ENCODE results near the gene MTTP. TPM values are rescaled to one million over a fixed set of nuclear protein-coding genes. Genes with fewer than 3 reads are reported as not detected.

MTTP gene
- total RNA-seq, 1 experiment from 2014 or later: 0.02 TPM

DNA sequence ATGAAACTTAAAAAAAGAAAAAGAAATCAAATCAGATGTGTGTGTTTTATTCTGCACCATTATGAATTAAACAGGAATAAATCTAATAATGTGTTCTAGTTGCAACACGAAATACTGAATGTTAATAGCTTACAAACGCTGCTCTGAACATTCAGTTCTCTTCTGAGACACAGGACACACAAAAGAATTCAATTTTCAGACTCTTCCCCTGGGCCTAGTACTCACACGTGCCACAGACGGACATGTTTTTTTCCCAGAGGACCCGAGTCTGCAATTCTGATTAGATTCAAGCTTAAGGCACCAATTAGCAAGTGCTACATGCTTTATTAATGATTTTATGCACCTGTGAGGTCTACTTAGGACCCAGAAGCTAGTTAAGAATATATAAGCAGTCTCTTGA, 62.5 kb downstream of the MTTP start:
- no peak for DNase-seq (ENCODE audit: low read depth)

DNA sequence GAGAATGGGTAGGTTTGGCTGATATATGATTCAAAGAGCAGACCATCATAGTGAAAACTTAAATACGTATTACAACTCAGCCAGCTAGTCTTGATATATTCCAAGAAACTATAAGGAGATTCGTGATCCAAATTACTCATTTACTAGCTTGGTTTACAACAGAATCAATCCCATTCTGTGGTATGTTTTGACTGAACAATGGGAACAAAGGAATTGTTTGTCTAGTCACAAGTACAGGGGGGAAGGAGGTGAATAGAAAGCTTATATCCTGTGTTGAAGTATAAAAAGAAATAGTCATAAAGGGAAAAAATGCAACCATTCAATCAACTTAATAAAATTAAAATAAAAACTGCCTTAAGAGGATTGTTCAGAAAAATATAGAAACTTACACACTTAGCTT, 66.1 kb downstream of the MTTP start:
- DNase-seq (ENCODE audit: low read depth): peak; percentile 62

DNA sequence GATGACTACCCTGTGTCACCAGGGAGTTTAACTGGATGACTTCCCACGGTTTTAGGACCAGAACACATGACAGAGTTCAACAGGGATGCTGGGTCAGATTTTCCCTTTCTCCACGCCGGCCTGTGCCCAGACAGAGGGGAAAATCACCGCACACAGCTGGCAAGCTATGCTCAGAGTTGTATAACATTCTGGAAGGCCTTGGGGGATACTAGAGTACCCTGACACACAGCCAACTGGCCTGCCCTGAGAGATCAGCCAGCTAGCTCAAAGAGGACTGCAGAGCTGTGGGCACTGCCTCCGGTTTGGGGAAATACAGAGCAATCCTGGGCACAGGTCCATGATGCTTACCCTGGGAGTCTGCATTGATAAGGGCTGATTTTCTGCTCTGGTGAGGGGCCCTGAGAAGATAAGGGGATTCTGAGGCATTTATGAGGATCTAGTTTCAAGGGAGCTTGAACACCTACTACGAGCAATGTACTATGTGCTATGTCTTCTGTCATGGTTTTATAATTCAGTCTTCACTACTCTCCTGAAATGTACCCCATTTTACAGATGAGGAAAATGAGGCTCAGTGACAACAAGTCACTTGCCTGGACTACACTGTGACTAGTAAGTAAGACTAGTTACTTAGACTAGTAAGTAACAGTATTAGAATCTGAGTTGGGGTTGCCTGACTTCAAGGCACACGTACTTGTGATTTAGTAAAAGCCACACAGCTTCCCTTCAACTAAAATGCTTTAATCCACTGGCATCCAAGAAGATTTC, 68.3 kb downstream of the MTTP start:
- DNase-seq (ENCODE audit: low read depth): no peak

DNA sequence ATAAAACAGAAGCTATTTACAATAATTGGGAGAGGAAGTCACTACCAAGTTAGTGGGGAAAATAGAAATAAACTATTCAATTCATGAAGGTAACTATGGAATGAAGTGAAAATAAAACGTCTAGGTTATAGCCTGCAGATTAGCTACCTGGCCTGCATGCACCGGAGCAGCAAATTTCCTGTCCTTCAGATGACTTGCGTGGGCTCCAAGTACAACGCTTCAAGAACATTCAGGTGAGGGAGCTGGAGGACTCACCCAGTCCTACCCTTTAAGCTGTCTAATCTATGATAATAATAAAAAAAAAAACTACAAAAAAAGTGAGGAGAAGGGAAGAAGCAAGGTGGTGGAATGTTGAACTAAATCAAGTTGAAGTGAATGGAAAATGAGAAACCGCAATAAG, 69.8 kb downstream of the MTTP start:
- DNase-seq (ENCODE audit: low read depth): no peak

DNA sequence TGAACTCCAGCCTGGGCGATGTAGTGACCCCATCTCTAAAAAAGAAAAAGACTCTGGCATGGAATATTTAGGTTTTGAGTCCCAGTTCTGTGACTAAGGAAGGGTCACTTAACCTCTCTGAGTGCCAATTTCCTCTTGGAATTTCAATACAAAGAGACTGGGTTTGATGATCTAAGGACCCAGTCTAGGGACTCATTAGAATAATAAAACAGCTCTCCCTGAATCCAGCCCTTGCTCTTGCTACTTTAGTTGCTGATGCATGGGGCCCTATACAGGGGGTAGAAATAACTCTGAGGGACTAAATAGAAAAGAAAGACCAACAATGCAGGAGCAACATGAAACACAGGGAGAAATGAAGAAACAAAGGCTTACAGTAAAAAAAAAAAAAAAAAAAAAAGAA, 70.4 kb downstream of the MTTP start:
- no peak for DNase-seq (ENCODE audit: low read depth)

DNA sequence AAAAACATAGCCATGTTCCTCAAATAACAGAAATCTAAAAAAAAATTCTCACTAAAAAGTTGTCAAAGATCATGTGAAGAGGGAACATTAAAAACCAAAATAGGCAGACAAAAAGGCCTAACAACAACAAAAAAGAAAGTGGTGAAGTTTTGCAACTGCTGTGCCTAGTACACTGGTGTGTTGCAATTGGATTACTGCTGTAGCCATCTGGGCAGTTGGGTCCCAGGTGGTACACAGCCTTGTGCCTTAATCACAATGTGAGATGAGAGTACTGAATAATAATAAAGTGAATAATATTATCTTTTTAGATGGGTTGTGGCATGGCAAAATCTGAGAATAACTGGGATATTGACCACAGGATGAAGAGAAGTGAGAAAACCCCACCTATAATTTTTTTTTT, 71.0 kb downstream of the MTTP start:
- DNase-seq (ENCODE audit: low read depth): no peak

DNA sequence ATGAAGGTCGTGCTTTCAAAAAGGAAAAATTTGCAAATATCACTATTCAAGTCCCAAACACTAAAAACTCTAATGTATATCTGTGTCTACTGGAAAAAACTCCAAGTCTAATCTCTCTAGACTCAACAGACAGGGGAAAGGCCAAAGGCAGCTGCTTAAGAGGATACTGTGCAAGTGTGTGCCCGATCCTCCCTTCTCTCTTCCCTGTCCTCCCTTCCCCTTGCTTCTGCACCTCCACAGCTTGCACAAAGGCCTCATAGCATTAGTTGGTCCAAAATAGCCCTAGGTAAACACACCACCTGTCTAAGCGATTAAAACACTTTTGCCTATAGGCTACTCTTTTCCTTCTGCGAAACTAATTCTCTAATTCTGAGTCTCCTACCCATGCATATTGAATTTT, 72.4 kb downstream of the MTTP start:
- no peak for DNase-seq (ENCODE audit: low read depth)

DNA sequence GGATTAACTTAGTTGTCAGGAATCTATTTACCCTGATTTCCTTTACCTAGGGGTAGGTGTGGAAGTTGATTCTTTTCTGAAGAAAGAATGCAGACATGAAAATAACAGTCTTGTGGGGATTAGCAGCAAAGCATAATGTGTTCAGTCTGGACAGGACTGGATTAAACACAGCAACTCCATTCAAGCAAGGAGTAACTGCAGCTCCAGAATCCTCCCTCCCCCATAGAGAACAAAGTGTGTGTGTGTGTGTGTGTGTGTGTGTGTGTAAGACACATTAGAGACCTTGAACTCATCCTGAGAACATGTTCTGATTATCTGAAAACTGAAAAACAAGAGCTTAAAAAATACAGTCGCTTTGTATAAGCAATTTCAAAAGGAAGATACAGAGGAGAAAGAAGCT, 73.7 kb downstream of the MTTP start:
- DNase-seq (ENCODE audit: low read depth): no peak

DNA sequence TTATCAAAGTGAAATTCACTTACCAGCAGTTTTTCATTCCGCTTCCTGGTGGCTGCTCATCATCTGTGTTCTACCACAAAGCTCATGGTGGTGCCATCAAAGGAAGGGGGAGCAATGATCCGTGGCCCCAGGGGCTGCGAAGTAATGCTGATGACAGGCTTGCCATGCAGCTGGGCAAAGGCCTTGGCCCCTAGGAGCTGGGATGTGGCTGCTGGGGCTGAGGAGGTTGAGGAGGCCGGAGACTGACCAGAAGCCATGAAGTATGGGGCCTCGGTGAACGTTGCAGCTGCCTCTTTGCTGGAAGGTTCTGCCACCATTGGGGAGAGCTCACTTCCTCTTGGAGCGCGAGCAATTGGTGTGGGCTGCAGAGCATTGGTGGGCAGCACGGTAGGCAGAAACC, 74.6 kb downstream of the MTTP start:
- no peak for DNase-seq (ENCODE audit: low read depth)

DNA sequence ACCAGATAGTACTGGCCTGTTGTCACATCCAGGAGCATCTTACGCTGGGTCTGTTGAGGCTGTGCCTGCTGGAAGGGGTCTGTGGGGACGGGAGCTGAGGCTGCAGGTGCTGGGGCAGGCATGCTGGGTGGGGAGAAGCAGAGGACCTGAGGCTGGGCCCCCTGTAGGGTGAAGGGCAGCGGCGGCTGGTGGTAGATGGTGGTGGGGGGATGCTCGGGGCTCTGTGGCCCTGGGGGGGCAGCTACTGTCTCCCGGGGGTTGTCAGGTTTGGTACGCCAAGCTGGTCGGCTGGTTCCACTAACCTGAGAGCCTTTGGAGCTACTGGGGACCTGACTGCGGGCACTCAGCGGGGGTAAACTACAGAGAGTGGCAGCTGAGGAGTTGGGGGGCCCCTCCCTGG, 75.2 kb downstream of the MTTP start:
- DNase-seq (ENCODE audit: low read depth): no peak

DNA sequence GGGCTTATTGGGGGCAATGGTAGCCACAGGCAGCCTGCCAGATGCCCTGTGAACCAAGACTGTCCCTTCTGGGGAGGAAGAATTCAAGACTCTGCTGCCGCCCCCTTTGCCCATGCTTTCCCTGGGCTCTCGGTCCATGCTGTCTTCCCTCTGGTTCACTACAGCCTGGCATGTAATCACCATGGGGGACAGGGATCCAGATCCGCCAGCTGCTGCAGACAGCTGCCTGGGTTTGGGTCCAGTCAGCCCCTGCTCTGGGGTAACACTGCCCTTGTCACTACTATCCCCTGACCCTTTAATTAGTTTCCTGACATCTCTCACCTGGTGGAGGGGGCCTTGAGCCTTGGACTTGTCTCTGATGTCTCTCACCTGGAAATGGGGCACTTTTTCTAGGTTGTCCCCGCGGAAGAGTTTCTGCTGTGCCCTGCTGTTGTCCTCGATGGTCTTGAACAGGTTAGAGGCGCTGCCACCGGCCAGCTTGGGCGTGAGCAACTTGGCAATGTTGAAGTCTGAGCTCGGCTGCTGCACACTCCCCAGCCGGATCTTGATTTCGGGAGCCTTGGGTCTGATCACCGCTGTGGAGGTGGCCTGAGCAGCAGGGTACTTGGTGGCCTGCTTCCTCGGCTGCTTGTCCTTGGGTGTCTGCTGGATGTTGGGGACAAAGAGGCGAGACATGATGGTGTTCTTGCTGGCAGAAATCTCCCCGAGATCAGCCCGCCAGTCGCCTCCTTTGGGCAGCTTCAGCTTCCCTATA, 76.6 kb downstream of the MTTP start:
- no peak for DNase-seq (ENCODE audit: low read depth)

DNA sequence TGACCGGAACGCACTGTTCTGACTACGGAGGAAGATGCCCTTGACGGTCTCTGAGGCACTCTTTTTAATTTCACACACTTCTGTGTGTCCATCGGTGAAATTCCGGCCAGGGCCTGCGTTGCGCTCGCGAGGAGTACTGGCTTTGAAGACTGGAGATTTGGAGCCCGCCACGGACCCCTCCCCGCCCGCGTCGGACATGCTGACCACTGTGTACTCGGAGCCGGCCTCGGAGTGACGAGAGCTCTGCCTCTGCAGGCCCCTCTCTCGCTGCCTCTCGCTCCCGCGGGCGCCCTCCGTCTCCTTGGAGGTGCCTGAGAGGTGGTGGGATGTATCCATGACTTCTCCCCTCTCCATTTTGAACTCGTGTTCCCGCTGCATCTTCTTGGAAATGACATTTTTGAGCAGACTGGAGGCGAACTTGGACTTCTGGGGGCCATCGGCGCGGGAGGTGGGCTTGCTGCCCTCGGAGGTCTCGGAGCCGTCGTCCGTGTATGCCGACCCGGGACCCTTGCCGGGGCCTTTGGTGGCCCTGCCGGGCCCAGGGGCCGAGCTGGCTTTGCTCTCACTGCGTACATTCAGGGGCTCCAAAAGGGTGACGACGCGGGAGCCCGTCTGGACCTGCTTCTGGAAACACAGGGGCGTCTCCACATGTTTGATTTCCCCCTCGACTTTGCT, 77.3 kb downstream of the MTTP start:
- no peak for DNase-seq (ENCODE audit: low read depth)

DNA sequence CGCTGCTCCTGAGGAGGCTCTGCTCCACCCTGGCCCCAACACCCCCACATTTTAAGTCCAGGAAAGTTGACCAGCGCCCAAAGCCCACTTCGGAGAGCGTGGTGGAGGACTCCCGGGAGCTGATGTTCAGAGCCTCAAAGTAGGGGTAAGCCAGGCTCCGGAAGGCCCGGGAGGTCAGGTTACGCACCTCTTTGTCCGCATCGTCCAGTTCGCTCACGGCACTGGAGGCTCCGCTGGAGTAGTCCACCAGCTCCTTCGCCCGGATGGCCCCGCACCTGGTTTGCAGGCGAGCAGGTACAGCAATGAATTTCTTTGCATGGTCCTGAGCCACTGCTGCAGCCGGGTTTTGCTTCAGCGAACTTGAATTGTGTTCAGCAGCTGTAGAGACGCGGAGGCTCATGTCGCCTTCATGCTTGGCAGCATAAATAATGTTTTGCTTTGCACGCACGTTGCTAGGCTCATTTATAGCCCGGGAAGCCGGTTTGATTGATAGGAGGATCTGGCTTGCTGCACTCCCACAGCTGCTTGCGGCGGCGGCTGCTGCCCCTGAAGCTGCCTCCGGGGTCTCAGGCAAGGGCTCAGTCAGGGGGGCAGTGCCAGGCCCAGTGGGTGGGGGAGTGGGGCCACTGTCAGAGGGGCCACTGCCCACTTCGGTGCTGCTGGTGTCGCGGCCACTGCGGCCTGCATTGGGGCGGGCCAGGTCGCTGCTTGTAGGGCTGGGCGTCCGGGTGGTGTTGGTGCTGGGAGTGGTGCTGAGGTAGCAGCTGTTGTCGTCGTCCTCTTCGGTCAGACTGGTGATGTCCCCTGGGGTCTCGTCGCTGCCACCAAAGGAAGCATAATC, 78.2 kb downstream of the MTTP start:
- DNase-seq (ENCODE audit: low read depth): no peak

DNA sequence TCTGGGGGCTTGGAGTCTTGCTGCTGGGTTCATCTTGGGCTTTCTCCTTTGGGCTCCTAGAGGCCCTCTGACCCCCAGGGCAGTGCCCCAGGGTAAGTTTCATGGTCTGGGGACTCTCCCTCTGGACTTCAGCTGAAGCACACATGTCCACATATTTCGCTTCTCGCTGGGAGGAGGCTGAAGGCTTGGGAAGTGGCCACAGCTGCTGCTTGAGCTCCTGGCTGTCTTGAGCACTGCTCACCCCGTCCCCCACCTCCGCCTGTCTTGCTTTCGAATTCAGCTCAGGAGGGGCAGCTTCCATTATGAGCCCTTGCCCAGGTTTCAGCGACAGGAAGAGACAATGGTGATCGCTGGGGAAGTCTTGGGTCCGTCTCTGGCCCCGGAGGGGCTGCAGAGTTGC, 79.3 kb downstream of the MTTP start:
- no peak for DNase-seq (ENCODE audit: low read depth)

DNA sequence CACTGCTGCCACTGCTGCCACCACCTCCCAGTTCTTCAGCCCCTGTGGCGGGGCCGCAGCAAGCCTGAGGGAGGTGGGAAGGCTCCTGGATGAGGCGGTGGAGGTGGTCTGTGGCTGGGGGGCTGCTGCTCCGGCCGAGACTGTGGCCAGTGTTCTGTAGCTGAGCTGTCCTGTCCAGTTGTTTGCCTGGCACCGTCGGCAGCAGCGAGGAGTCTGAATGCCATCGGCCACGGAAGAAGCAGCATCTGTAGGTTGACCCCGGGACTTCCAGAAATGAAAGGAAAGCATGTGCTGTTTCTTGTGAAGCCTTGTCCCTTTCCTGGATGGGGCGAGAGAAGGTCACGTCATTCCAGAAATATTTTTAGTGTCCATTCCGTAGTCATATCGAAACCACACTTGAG, 79.7 kb downstream of the MTTP start:
- DNase-seq (ENCODE audit: low read depth): peak; percentile 39

DNA sequence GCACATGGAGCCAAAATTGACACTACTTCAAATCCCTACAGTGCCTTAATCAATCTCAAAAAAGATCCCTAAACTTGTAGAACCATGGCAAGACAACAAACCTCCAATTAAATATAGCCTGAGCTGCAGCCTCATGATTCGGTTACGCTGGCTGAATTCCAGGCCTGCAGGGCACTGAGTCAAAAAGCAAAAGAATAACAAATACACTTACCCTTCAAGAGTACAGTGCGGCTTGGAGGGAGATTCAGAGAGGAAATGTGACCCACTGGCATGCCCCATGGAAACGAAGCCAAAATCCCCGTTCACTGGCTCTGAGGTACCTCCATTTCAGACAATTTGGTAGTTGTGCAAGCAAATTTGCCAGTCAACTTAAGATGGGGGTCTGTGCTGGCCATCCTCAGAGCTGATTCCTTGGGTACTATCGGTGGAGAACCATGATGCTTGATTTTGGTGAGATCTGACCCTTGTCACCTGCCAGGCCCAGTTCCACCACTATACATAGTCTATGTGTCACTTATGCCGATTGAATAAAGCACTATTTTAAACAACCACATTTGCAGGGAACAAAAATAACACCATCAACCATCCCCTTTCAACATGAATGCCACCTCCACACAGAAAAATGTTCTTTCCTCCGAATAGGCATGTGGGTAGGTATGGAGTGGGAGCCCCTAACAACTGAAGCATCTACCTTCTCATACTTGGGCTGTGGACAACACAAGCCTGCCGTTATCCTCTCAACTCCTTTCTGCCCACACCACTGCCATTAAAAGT, 80.9 kb downstream of the MTTP start:
- peak; percentile 76 for DNase-seq (ENCODE audit: low read depth)

DNA sequence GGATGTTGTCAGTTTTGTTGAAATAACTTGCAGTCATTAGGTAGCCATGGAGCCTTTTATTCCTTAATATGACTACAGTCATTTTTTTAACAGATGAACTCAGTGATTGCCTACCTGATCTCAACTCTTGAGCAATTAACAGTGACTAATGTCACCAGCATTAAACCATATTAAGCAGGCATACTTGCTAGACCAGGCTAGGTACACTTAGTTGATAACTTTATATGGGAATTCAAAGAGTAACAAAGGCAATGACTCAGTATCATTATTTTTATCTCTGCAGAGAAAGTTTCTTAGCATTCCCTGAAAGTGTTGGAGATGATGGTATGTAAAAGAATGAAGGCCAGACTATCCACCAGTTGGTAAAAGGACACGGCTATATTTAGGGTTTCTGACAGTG, 83.2 kb downstream of the MTTP start, which contains the start of gene C4orf54:
Gene C4orf54 (minus strand): TSS at position 31 of the 400 bp plus-strand sequence. CDS start 3,180 bp downstream, outside the sequence.
- DNase-seq (ENCODE audit: low read depth): no peak

DNA sequence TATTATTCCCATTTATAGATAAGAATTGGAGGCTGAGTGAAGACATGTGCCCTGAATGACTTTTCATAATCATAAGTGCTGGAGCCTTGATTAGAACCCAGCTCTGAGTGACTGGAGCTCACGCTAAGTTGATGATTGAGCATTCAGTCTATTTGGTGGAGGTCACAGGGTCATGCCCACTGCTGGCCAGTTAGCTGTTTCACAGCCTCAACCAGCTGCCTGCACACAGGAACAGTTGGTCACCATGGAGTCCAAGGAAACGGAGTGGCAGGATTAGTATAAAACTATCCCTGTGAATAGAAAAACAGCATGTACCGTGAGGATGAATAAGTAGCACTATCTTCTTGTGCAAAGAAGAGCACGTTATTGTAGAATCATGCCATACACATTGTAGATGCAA, 84.0 kb downstream of the MTTP start:
- no peak for DNase-seq (ENCODE audit: low read depth)

DNA sequence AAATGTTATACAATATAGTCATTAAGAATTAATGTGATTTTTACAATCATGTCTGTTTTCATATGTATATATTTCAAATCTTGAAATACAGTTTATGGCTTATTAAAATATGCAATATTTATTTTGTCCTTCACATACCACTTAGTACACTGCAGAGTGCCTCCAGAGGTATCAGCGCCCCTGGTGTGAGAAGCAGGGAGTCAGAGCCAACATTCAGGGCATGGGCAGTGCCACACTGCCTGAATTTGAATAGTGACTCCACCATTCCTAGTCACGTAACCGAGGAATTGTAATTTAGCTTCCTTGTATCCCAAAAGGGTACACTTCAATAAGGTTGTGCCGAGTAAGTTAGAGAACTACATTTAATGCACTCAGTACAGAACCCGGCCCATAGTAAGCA, 87.3 kb downstream of the MTTP start:
- no peak for DNase-seq (ENCODE audit: low read depth)

DNA sequence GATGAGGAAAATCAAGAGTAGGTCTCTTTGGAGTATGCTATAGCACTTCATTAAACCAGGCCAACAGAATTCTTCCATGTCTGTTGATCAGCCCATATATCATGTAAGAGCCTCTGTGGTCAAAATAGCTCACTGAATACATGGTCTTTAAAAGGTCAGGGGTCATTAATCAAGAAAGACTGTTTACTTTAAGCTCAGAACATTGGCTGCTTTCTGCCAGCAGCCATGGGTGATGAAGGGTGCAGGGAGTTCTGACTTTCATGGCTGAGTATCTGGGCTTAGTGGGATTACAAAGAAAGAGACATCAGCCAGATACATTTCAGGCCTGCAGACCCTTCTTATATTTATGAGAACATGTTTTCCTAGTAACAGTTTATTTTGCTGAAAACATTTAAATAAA, 90.1 kb downstream of the MTTP start:
- no peak for DNase-seq (ENCODE audit: low read depth)

DNA sequence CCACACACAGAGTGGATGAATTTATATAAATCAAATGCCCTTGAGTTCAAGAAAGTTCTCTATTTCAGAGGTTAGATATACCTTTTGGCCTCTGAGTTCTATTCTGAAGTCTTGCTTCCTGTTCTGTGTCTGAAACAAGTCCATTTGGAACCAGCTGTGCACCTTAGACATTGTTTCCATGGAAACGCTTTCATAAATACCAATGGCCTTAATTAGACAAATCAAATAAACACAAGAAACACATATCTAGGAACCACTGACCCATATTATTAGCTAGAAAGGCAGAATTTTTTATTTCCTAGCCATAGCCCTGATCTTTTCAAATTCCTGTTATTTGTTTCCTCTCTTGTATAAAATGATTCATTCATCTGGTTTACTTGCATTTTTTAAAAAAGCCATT, 91.4 kb downstream of the MTTP start:
- DNase-seq (ENCODE audit: low read depth): no peak

Measured in HT1080 (cell line).